CD14-positive monocyte (primary cell): Measurements from ENCODE around the gene ZMYND19. TPM values are rescaled to one million over a fixed set of nuclear protein-coding genes. Genes with fewer than 3 reads are reported as not detected.

Experiments
- polyA plus RNA-seq, 3 donors: library from polyadenylated mRNA; depleted of rRNA in 1 of 3; unstranded in 2 of 3; stranded (reverse) in 1 of 3; fragments of 300-500 nt in 2 of 3; fragments of >200 nt in 1 of 3; fragmentation: Illumina TruSeq in 2 of 3; gene quantifications; 1 replicate in 2 of 3; 2 replicates in 1 of 3; pipeline ENCODE4 v1.2.3, GENCODE V29; 2012 to 2021
- small RNA-seq: library from RNA; depleted of rRNA; stranded (forward); fragments of <200 nt; gene quantifications from one replicate; pipeline ENCODE3, GENCODE V24; 2012; ENCODE audit warnings: low read depth; ENCODE audit not compliant: insufficient read length

ZMYND19 gene
- polyA plus RNA-seq, 3 donors = 1.9 to 12.4 (median 4.5) TPM

Small RNA genes lying within 50 kb of the gene (small RNA-seq; reads per million reads assigned to genes)
- gene RF00017 = not detected

Other genes with a start within 250 kb of the ZMYND19 start
- 10 to 100 TPM in 1 of 3 donors, 1 to 10 TPM in 2; 2.0 to 10.8 (median 3.0) TPM for gene EXD3, start 167.3 kb downstream of the ZMYND19 start, polyA plus RNA-seq
- gene NOXA1, start 167.1 kb downstream of the ZMYND19 start, polyA plus RNA-seq = 1 to 10 TPM; 1.3 to 9.4 (median 1.6) TPM
- gene ENTPD8, start 149.2 kb downstream of the ZMYND19 start, polyA plus RNA-seq = not detected
- gene NSMF, start 131.2 kb downstream of the ZMYND19 start, polyA plus RNA-seq = 10 to 100 TPM in 1 of 3 donors, 1 to 10 TPM in 2; 4.6 to 68.4 (median 5.3) TPM
- 1 to 10 TPM in 1 of 3 donors, under 1 TPM in 2; 0.10 to 1.1 (median 0.14) TPM for gene PNPLA7, start 40.1 kb downstream of the ZMYND19 start, polyA plus RNA-seq
- 10 to 100 TPM; 17.3 to 49.4 (median 33.2) TPM for gene MRPL41, start 38.6 kb downstream of the ZMYND19 start, polyA plus RNA-seq
- 10 to 100 TPM; 13.1 to 45.6 (median 14.2) TPM for gene DPH7, start 11.6 kb downstream of the ZMYND19 start, polyA plus RNA-seq
- 100 to 1,000 TPM in 1 of 3 donors, 10 to 100 TPM in 2; 83.2 to 454 (median 87.6) TPM for gene ARRDC1, start 15.2 kb upstream of the ZMYND19 start, polyA plus RNA-seq
- 10 to 100 TPM; 10.1 to 46.5 (median 15.0) TPM for gene EHMT1, start 28.5 kb upstream of the ZMYND19 start, polyA plus RNA-seq